Peyer's patch (tissue), 4 donors: ENCODE measurements around the gene C1orf35.

Experiments used
- CTCF ChIP-seq, 6 experiments: fragments of 450-650 bp in 4 of 6; fragments of 200-600 bp in 2 of 6; sonication (generic) in 1 of 6; IDR thresholded peaks; one replicate each; pipeline ENCODE4 v1.5.1; 2017 to 2019; ENCODE audit warnings: antibody characterized with exemption in 6 of 6, mild to moderate bottlenecking in 3 of 6, moderate library complexity in 1 of 6
- POLR2A ChIP-seq, 2 donors: fragments of 450-650 bp; IDR thresholded peaks; one replicate each; pipeline ENCODE4 v1.5.1; 2017; ENCODE audit warnings: antibody characterized with exemption in 2 of 2, mild to moderate bottlenecking in 2 of 2, moderate library complexity in 2 of 2

GRCh38 chr1:228095938-228096337 lies 7.2 kb downstream of the C1orf35 start:
- TF ChIP-seq CTCF (IDR thresholded peaks at IDR 0.05) (no peak), POLR2A (IDR thresholded peaks at IDR 0.05) (no peak)
